BJ (cell line): ENCODE results near the gene GPAM. TPM values are rescaled to one million over a fixed set of nuclear protein-coding genes. Genes with fewer than 3 reads are reported as not detected.
"Not testable (repeated sequence)": the region's sequence is repeated elsewhere in the genome, so short reads cannot be mapped to it uniquely, and the experiment has no call there.

Experiments
- CTCF ChIA-PET: fragments of 350-600 bp; formaldehyde crosslinking; extraction: SDS; loops from one replicate; lab custom pipeline; 2021; ENCODE audit warnings: antibody characterized with exemption, inconsistent platforms; lab: Yijun Ruan, JAX
- POLR2A ChIA-PET: fragments of 300-600 bp; sonication (Branson Sonifier 250); formaldehyde crosslinking; extraction: SDS; loops from one replicate; lab custom pipeline; 2021; ENCODE audit warnings: antibody characterized with exemption; lab: Charles Lee
- DNase-seq: peaks from one replicate; pipeline ENCODE4 v3.0.0-alpha.2; 2011; ENCODE audit warnings: low read depth
- H3K27me3 ChIP-seq: 2 replicates; pipeline ENCODE4 v1.6.0; 2011; ENCODE audit warnings: low read length; ENCODE audit not compliant: control insufficient read depth, insufficient read depth
- H3K36me3 ChIP-seq: 2 replicates; pipeline ENCODE4 v1.5.1; 2011; ENCODE audit warnings: low read length; ENCODE audit not compliant: control insufficient read depth, insufficient read depth
- H3K4me3 ChIP-seq: 2 replicates; pipeline ENCODE4 v1.5.1; 2011; ENCODE audit warnings: low read depth, mild to moderate bottlenecking, control low read depth, low read length
- CTCF ChIP-seq: IDR thresholded peaks from 2 replicates; pipeline ENCODE4 v1.5.1; 2011; ENCODE audit warnings: low read depth, mild to moderate bottlenecking, control low read depth, inconsistent platforms, low read length, moderate library complexity; ENCODE audit not compliant: insufficient read depth
- polyA plus RNA-seq: library from polyadenylated mRNA; depleted of rRNA; stranded (reverse); fragments of >200 nt; gene quantifications from 2 replicates; pipeline ENCODE4 v1.2.3, GENCODE V29; 2011; rRNA removed

The GPAM gene
- polyA plus RNA-seq, 1 experiment: 4.5 TPM

- DNase-seq: no peak
- H3K27me3 ChIP-seq: no peaks in the 10 kb centered on the region
- no peak for TF ChIP-seq CTCF
- no peak overlapping the region for H3K4me3 ChIP-seq
- ChIA-PET CTCF (interaction anchor here (1.7 to 9.4 kb wide), 2 partner anchors 17 to 187 kb away, joined by 3 to 64 read pairs; no protein-coding TSS in a partner anchor), POLR2A (no interaction called here)
- H3K36me3 ChIP-seq: no peaks in the 10 kb centered on the region
Measured at GRCh38 chr10:112120491-112120890, 63.1 kb downstream of the GPAM start.

GRCh38 chr10:112115781-112116385, 67.7 kb downstream of the GPAM start:
- CTCF ChIA-PET: interaction anchor here (0.8 to 9.4 kb wide), 15 partner anchors 9 to 1313 kb away, joined by 3 to 64 read pairs (median 3); partner anchors contain the start of genes ADRA2A and GPAM

GRCh38 chr10:112109779-112110178, 73.8 kb downstream of the GPAM start:
- H3K36me3 ChIP-seq, POLR2A ChIA-PET, CTCF ChIA-PET, DNase-seq, H3K27me3 ChIP-seq, H3K4me3 ChIP-seq: not testable (repeated sequence)

More at GRCh38 chr10:112115781-112116385, 67.7 kb downstream of the GPAM start:
- peak; percentile 85 for TF ChIP-seq CTCF
- POLR2A ChIA-PET: no interaction called here
- DNase-seq: no peak
- Histone ChIP-seq H3K27me3 (no peaks in the 10 kb centered on the region), H3K4me3 (no peak overlapping the region), H3K36me3 (no peaks in the 10 kb centered on the region)

Other genes starting within 250 kb of the GPAM start
- gene TECTB, start 99.6 kb upstream of the GPAM start, polyA plus RNA-seq: 0.02 and 0.04 TPM in 2 replicates
- gene ACSL5, start 190.4 kb upstream of the GPAM start, polyA plus RNA-seq: 1.0 and 1.5 TPM in 2 replicates